HG03095 (cell line): Measurements from ENCODE around the gene GRIA2.
"Not testable (repeated sequence)": the region's sequence is repeated elsewhere in the genome, so short reads cannot be mapped to it uniquely, and the experiment has no call there.

Source experiments
- ATAC-seq: cut with Tn5 transposase; IDR thresholded peaks from one replicate; pipeline ENCODE4 v1.9.1; 2021; ENCODE audit warnings: moderate library complexity; ENCODE audit not compliant: unreplicated experiment

Gene GRIA2

DNA sequence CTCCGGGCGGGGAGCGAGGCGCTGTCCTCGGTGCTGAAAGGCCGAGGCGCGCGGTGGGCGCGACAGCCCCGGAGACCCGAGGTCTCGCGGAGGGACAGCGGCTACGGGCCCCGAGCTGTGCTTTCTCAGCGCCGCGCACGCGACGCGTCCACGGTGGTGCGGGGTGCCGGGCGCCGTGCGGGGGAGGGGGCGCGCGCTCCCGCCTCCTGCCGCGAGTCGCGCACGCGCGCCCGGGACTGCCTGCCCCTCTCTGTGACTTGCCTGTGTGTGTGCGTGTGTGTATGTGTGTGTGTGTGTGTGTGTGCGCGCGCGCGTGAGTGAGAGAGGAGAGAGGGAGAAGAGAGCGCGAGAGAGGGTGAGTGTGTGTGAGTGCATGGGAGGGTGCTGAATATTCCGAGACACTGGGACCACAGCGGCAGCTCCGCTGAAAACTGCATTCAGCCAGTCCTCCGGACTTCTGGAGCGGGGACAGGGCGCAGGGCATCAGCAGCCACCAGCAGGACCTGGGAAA lies at the start of gene GRIA2:
Gene GRIA2, plus strand, starts transcription at position 358 of the 511 bp plus-strand sequence. CDS start 315 bp downstream, outside the sequence.
- ATAC-seq = no peak

GRCh38 chr4:157172011-157172410 lies 48.5 kb upstream of the GRIA2 start:
- no peak for ATAC-seq

DNA sequence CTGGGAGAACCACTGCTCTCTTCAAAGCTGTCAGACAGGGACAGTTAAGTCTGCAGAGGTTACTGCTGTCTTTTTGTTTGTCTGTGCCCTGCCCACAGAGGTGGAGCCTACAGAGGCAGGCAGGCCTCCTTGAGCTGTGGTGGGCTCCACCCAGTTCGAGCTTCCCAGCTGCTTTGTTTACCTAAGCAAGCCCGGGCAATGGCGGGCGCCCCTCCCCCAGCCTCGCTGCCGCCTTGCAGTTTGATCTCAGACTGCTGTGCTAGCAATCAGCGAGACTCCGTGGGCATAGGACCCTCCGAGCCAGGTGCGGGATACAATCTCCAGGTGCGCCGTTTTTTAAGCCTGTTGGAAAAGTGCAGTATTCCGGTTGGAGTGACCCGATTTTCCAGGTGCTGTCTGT lies 40.3 kb upstream of the GRIA2 start:
- not testable (repeated sequence) for ATAC-seq

DNA sequence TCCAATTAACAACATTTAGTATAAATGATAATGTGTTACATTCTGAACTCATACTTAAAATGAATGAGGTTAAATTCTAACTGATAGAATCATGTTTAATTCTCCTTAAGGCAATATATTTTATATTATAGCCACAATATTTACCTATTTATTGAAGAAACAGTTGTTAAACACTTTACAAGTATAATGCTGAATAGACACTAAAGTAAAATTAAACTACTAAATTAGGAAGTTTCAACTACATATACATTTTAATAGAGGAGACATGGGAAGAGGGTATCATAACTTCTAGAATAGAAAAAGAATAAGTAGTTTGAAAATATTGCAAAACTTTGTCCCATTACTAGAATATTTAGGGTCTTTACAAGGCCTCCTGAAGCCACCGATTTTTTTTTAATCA lies 36.2 kb upstream of the GRIA2 start:
- no peak for ATAC-seq

DNA sequence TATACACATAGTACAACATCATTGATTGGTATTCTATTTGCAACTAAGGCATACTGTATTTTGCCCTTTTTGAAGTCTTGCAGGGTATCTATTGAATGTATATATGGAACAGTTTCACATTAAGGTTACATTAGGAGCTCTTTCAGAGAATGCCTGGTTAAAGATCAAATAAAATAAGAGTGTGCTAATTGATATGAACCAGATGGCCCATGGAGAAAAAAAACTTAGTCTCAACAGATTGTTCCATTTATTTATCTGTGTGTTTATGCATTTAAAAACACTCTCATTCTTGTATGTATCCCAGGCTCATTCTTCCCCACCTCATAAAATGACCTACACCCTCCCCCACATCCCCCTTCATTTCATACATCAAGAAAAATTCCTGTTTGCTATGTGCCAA lies 35.2 kb upstream of the GRIA2 start:
- no peak for ATAC-seq

DNA sequence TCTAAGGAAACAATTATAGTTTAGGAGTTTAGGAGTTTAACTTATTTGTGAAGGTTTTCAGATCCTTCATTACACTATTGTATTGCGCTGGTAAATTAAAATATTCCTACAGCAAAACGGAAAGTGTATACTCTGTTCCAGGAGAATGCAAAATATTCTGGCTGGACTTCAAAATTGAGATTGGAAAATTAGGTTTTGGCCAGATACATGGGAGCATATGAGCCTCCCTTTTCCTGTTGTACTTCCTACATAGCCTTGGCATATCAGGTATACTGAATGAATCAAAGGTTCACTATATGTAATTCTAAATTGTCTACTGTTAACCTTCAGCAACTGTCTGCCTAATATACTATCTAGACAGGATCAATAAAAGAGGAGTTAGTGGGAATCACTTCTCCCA lies 25.2 kb upstream of the GRIA2 start:
- no peak for ATAC-seq

GRCh38 chr4:157196046-157196445 lies 24.5 kb upstream of the GRIA2 start:
- no peak for ATAC-seq

GRCh38 chr4:157204634-157205244 lies 15.8 kb upstream of the GRIA2 start:
- ATAC-seq = no peak

GRCh38 chr4:157217708-157218107 lies 2.8 kb upstream of the GRIA2 start:
- ATAC-seq = no peak

DNA sequence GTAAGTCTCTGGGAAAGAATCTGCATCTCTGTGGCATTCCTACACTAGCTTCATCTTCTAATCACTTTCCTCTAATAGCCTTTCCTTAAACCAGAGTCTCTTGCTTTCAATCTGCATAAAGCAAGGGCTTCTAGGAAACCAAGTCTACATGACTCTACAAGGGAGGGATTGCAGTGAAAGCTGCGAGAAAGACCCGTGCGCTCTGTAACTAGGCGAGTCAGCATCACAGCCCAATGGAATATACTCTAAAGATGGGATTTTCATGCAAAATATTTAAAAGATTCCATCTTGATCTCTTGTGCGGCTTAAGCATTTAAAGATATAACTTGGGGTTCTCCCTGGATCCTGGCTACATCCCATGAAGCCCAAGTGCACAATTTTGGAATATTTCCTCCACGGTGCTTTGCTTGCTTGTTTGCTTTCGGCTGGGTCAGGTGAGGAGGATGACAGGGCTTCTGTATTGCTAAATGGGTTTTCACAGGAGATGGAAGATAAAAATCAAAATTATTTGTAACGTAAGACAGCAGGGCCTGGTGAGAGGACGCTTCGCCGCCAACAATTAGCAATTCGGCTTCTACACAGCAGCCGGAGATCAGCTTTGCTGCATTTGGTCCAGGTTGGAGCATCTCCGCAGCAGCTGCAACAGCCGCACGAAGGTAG lies 687 bp upstream of the GRIA2 start:
- ATAC-seq = no peak

DNA sequence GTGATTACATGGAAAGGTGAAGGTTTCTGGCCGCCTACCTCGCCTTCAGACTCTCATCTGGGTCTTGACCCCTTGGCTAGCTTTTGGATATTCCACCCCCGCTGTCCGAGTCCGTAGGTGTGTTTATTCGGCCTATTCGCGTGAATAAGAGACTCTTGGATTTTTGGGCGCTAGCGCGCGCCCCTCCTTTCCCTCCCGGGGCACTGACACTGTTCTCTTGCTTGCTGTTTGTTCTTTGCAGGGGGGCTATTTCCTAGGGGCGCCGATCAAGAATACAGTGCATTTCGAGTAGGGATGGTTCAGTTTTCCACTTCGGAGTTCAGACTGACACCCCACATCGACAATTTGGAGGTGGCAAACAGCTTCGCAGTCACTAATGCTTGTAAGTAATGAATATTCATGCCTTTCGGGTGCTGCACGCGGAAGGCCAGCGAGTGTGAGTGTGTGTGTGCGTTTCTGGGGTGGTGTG lies 932 bp downstream of the GRIA2 start:
- ATAC-seq = no peak

DNA sequence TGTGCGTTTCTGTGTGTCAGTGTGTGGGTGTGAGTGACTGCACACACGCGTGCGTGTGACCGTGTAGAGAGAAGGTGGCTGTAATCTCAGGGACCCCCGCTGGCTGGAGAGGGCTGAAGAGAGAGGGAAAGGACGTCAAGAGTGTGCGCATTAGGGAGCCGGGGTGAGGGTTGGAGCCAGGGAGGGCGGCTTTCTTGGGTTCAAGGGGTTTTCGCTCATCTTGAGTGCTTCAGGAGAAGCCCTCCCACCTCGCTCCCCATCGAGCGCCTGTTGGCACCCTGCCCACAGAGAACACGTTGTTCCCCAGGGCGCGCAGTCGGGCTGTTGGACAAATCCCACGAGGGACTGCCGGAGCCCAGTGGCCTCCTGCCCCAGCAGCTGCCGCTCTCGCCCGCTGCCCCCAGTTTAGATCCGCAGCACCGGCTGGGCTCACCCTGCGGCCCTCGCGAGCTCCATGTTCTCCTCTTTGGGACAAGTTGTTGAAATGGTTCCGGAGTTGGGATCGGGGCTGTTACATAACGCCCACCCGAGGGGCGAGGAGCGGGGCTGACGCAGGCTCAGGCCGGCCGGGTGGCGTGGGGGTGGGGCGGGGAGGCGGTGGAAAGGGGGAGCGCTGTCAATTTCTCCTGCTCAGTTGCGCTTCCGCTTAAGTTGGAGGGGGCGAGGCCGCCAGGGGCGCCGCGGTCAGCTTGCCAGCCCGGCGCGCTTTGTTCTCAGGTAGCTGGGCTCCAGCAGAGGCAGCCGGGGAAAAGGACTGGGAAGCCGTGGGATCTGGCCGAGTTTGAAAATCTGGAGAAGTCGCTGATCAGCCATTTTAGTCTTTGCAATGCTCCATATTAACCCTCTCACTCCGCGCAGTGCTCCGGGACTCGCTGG lies 1.6 kb downstream of the GRIA2 start:
- no peak for ATAC-seq

- no peak for ATAC-seq
Observed at GRCh38 chr4:157222771-157223160, 2.2 kb downstream of the GRIA2 start.

DNA sequence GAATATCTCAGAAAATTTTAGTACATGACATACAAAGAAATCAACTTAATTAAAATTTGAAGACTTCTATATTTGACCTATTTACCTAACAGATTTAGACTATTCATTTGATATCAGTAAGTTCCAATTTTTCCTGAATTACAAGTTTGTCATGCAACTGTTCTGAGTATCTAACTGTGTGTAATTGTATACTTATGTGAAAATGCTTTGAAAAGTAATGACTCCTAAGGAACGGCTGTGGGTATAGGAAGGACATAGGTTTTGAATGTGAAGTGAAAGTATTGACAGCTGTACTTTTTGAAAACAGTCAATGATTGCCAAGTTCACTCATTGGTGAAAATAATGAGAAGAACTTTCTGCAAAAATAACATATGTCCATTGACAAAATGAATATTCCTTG lies 2.9 kb downstream of the GRIA2 start:
- no peak for ATAC-seq

DNA sequence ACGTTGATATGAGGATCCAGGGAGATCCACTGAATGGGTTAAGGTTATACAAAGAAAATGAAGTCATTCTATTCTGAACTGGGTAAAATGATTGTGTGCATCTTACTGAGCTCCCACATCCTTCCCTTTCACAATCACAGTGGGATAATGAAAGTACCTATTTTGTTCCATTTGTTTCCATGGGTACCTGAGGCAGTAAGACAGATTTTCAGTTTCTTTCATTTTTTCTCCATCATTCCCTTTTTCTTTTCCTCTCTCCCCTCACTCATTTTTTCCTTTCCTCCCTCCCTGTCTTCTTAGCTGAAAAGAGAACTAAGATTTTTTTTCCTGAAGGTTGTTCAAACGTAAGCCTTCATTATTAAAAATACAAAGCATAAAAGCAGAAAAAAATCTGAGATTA lies 4.6 kb downstream of the GRIA2 start:
- no peak for ATAC-seq

DNA sequence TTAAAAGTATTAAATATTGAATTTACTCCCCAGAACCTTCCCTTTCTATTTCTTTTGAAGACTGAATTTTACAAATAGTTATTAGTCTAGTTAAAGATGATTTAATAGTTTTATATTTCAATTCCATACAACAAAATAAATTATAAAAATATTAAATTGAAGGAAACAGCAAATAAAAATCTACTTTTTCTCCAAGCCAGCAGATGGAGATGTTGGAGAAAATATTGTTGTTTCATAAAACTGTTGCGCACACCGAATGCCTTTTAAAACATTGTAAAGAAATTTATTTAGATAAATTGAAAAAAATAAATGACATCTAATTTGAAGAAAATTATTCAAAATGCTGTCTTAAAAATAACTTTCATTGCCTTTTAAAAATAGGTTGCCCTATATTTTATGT lies 5.5 kb downstream of the GRIA2 start:
- no peak for ATAC-seq

DNA sequence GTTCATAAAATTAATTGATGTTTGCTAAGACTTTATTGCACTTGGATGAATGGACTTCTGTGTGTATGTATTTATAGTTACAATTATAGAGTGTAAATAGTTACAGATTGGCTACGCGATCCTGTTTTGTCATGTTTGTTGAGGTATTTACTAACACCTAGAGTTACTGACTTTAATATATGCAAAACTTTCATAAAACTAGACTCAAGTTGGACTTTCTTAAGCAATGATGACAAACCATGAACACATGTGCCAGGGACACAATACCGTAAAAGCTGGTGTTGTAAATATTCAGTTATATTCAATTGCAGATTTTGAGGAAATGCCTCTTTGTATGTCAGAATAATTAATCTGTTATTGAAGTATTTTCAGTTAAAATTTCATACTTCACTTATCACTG lies 6.1 kb downstream of the GRIA2 start:
- no peak for ATAC-seq

- no peak for ATAC-seq
Observed at GRCh38 chr4:157231525-157231924, 11.0 kb downstream of the GRIA2 start.

- ATAC-seq = no peak
Observed at GRCh38 chr4:157242871-157243270, 22.3 kb downstream of the GRIA2 start.

GRCh38 chr4:157244348-157244747 lies 23.8 kb downstream of the GRIA2 start:
- ATAC-seq = no peak

DNA sequence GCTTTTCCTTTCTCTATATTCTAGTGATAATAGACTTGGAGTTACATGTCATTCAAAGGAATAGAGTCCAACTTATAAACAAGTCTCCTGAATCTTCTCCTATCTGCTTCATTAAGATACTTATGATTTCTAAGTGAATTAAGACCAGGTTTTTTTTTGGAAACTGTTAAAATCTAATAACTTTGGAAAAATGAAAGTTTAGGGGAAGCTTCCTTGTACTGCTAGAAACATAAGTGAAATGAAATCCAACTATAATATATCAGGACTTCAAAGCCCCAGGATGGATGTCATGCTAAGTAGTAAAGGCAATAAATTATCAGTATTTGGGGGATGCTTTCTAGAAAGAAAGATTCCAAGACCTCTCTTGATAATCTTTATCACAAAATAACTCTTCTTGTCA lies 24.8 kb downstream of the GRIA2 start:
- ATAC-seq = no peak

DNA sequence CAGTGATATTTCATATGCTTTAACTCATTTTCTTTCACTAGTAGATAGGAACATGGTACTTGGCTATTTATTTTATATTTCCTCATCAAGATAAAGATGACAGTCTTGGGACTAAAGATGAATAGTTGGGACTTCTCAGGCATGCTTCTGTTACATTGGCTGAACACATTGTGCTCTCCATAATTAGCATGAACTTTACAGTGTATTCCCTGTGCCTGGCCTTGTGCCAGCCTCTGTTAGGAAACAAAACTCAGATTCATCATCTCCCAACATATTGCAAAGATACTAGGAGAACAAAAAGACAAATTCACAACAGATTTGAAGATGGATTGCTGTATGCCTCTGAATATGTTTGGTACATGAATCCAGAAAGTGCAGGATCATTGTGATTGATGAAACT lies 26.4 kb downstream of the GRIA2 start:
- ATAC-seq = no peak
